ENCODE data around the gene IGFL4. TPM values are rescaled to one million over a fixed set of nuclear protein-coding genes. Genes with fewer than 3 reads are reported as not detected.

IGFL4 gene
- total and polyA plus RNA-seq, 2 of the 13 experiments (the other 11 are each of a cell fraction or from before 2014, with no cell fraction given) = 1.2 to 1.4 TPM

- no TSS peak for BruUV-seq (replicated peaks)
- Histone ChIP-seq H3K36me3 (replicated peaks in 1 of 2; ENCODE audit: control insufficient read depth in 1 of 2, insufficient read depth in 2 of 2, low read length in 2 of 2) (no peaks in the 10 kb centered on the region), H3K9me3 (ENCODE audit: low read length) (no peaks in the 10 kb centered on the region), H4K20me1 (ENCODE audit: insufficient read depth, low read length) (no peaks in the 10 kb centered on the region), H3K27me3 (ENCODE audit: control insufficient read depth in 1 of 2, insufficient read depth in 2 of 2, low read length in 2 of 2) (no peaks in the 10 kb centered on the region), H3K27ac (ENCODE audit: extremely low read length, insufficient read depth, low read length) (no peak overlapping the region), H3K9ac (ENCODE audit: insufficient read depth, low read depth, low read length) (no peak overlapping the region), H3K4me3 (replicated peaks in 1 of 3; ENCODE audit: insufficient read depth in 1 of 3, low read depth in 2 of 3, low read length in 3 of 3) (no peak overlapping the region), H3K79me2 (ENCODE audit: insufficient read depth, low read length) (no peaks in the 10 kb centered on the region), H3K4me1 (ENCODE audit: insufficient read depth, low read length) (no peaks in the 10 kb centered on the region), H3K4me2 (ENCODE audit: low read depth, low read length) (0 out of 2 replicates have a peak overlapping the region, but pooled peaks have one; percentile 65), H2AFZ (ENCODE audit: low read length) (no peak overlapping the region)
- POLR2A ChIA-PET = interaction anchor here (1.0 to 1.2 kb wide), 2 partner anchors 20 to 134 kb away, joined by 3 to 11 read pairs; partner anchors contain the start of gene CCDC61
- DNase-seq (ENCODE audit: low spot score) (no peak), FAIRE-seq (no peak), ATAC-seq (no peak; the same call in 2 of the 3 replicates)
- CTCF ChIA-PET (ENCODE audit: low intra/inter-chr PET ratio, low total read pairs) = interaction anchor here (1.1 to 1.4 kb wide), 2 partner anchors 103 to 132 kb away, joined by 3 to 4 read pairs; no protein-coding TSS in a partner anchor
- in situ Hi-C loops (cut with HindIII; ENCODE audit: extremely low pct_ligation_motif_present, low pct_unique_long_range_greater_than_20kb) = loop anchor here (10.0 kb wide), 1 partner anchor 201 kb away; the partner anchor contains the start of gene RSPH6A
- intact Hi-C loops (cut with micrococcal nuclease; ENCODE audit: unreplicated experiment) = no loop called here
- no peak for TF ChIP-seq ZNF441 (CRISPR knock-in tag; IDR thresholded peaks at IDR 0.05; ENCODE audit: borderline replicate concordance)
- 98% methylated on average over 44 of the region's 63 CpGs for WGBS (ENCODE audit: low lambda C conversion rate)
Measured at GRCh38 chr19:46015687-46016425, 24.9 kb downstream of the IGFL4 start.

GRCh38 chr19:46014941-46015686, 25.7 kb downstream of the IGFL4 start:
- CTCF ChIA-PET (ENCODE audit: low intra/inter-chr PET ratio, low total read pairs) = no interaction called here
- TF ChIP-seq ZNF777 (CRISPR knock-in tag; IDR thresholded peaks at IDR 0.05) (no peak), HMGA1 (CRISPR knock-in tag; conservative IDR thresholded peaks at IDR 0.05) (no peak), SOX5 (CRISPR knock-in tag; IDR thresholded peaks at IDR 0.05; ENCODE audit: borderline replicate concordance) (no peak), PRDM10 (CRISPR knock-in tag; IDR thresholded peaks at IDR 0.05; ENCODE audit: low read depth) (no peak), ZNF362 (CRISPR knock-in tag; IDR thresholded peaks at IDR 0.05; ENCODE audit: borderline replicate concordance) (no peak), ISX (CRISPR knock-in tag; conservative IDR thresholded peaks at IDR 0.05) (no peak), MTERF4 (CRISPR knock-in tag; IDR thresholded peaks at IDR 0.05) (no peak), HNRNPLL (IDR thresholded peaks at IDR 0.05; ENCODE audit: low read depth, low read length, poor library complexity, severe bottlenecking) (no peak)

More at GRCh38 chr19:46014941-46015686, 25.7 kb downstream of the IGFL4 start:
- H3K4me2 ChIP-seq (ENCODE audit: low read depth, low read length) = no peak overlapping the region
- POLR2A ChIA-PET = interaction anchor here (0.7 kb wide), 1 partner anchor 53 kb away, joined by 3 read pairs; no protein-coding TSS in a partner anchor
- no peak for DNase-seq (ENCODE audit: low spot score)
- H4K20me1 ChIP-seq (ENCODE audit: insufficient read depth, low read length) = no peaks in the 10 kb centered on the region
- H3K9me3 ChIP-seq (ENCODE audit: low read length) = no peaks in the 10 kb centered on the region
- in situ Hi-C loops (cut with HindIII; ENCODE audit: extremely low pct_ligation_motif_present, low pct_unique_long_range_greater_than_20kb) = loop anchor here (10.0 kb wide), 1 partner anchor 200 kb away; the partner anchor contains the start of gene RSPH6A
- H3K9ac ChIP-seq (ENCODE audit: insufficient read depth, low read depth, low read length) = no peak overlapping the region
- no peak for ATAC-seq
- H3K36me3 ChIP-seq (replicated peaks in 1 of 2; ENCODE audit: control insufficient read depth in 1 of 2, insufficient read depth in 2 of 2, low read length in 2 of 2) = no peaks in the 10 kb centered on the region
- H3K79me2 ChIP-seq (ENCODE audit: insufficient read depth, low read length) = no peaks in the 10 kb centered on the region
- no peaks in the 10 kb centered on the region for H3K27me3 ChIP-seq (ENCODE audit: control insufficient read depth in 1 of 2, insufficient read depth in 2 of 2, low read length in 2 of 2)
- no peak overlapping the region for H2AFZ ChIP-seq (ENCODE audit: low read length)
- BruUV-seq (replicated peaks) = no TSS peak
- H3K27ac ChIP-seq (ENCODE audit: extremely low read length, insufficient read depth, low read length) = no peak overlapping the region
- intact Hi-C loops (cut with micrococcal nuclease; ENCODE audit: unreplicated experiment) = loop anchor here (5.0 kb wide), 1 partner anchor 198 kb away; the partner anchor contains the start of gene RSPH6A
- no peak overlapping the region for H3K4me3 ChIP-seq (replicated peaks in 1 of 3; ENCODE audit: insufficient read depth in 1 of 3, low read depth in 2 of 3, low read length in 3 of 3)
- H3K4me1 ChIP-seq (ENCODE audit: insufficient read depth, low read length) = no peaks in the 10 kb centered on the region
- WGBS (ENCODE audit: low lambda C conversion rate) = 95% methylated on average over 52 of the region's 74 CpGs
- FAIRE-seq = no peak
